GM23338 (cell line): Measurements from ENCODE around the gene ABCA13.

ENCODE experiments used
- EZH2 ChIP-seq: fragments of 200-600 bp; sonication (generic); IDR thresholded peaks from one replicate; pipeline ENCODE4 v1.8.0; 2017; ENCODE audit warnings: antibody characterized with exemption, mild to moderate bottlenecking, low read depth; ENCODE audit not compliant: unreplicated experiment
- POLR2AphosphoS5 ChIP-seq: IDR thresholded peaks from 2 replicates; pipeline ENCODE4 v1.6.1; 2016; ENCODE audit warnings: antibody characterized with exemption, low read depth
- ZNF462 ChIP-seq: fragments of 250-450 bp; sonication (Bioruptor Pico); IDR thresholded peaks from 2 replicates; pipeline ENCODE4 v1.5.0; 2020; ENCODE audit warnings: mild to moderate bottlenecking, moderate library complexity
- TF ChIP-seq, protein P1 (sequence below), 2 experiments: fragments of 200-600 bp in 1 of 2; sonication (generic) in 1 of 2; conservative IDR thresholded peaks; 2 replicates each; pipeline versions ENCODE4 v1.5.1 to v1.6.1; 2016 to 2017; ENCODE audit warnings: antibody characterized with exemption in 2 of 2, low read depth in 2 of 2, mild to moderate bottlenecking in 2 of 2, moderate library complexity in 1 of 2

DNA sequence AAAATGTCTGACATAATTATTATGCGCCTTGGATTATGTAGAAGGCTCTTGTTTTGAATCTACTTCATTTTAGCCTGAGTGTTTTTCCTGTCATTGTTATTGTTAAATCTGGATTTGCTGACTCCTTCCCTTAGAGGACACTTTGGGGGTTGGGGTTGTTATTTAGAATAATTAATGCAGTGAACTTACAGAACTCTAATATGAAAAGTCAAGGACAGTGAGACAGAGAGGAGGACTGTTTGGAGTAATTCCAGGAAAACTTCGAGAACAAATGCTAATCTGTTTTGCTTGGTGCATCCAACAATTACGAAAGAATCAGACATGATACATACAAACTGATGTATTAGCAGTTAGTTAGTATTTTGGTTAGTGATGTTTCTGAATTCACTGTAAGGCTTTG, 146.1 kb downstream of the ABCA13 start:
- TF ChIP-seq, protein P1, sequence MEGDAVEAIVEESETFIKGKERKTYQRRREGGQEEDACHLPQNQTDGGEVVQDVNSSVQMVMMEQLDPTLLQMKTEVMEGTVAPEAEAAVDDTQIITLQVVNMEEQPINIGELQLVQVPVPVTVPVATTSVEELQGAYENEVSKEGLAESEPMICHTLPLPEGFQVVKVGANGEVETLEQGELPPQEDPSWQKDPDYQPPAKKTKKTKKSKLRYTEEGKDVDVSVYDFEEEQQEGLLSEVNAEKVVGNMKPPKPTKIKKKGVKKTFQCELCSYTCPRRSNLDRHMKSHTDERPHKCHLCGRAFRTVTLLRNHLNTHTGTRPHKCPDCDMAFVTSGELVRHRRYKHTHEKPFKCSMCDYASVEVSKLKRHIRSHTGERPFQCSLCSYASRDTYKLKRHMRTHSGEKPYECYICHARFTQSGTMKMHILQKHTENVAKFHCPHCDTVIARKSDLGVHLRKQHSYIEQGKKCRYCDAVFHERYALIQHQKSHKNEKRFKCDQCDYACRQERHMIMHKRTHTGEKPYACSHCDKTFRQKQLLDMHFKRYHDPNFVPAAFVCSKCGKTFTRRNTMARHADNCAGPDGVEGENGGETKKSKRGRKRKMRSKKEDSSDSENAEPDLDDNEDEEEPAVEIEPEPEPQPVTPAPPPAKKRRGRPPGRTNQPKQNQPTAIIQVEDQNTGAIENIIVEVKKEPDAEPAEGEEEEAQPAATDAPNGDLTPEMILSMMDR (conservative IDR thresholded peaks at IDR 0.05; ENCODE audit: low read depth in 2 of 2), result no peak
- TF ChIP-seq EZH2 (no peak), POLR2AphosphoS5 (no peak), ZNF462 (CRISPR knock-in tag) (no peak)
